ENCODE data around the gene ATP8B1. TPM values are rescaled to one million over a fixed set of nuclear protein-coding genes. Genes with fewer than 3 reads are reported as not detected.

The ATP8B1 gene
- total and polyA plus RNA-seq, 2 of the 8 experiments (the other 6 are each of a cell fraction or from before 2014, with no cell fraction given), result 1.1 to 4.6 TPM

GRCh38 chr18:57744211-57744694, 58.9 kb downstream of the ATP8B1 start:
- no peak overlapping the region for H4K5ac ChIP-seq (ENCODE audit: insufficient read length, low read depth, low read length)
- no peak overlapping the region for H3K4me2 ChIP-seq (ENCODE audit: insufficient read depth in 1 of 2, low read depth in 2 of 2, low read length in 2 of 2)
- no peak overlapping the region for H4K91ac ChIP-seq (replicated peaks; ENCODE audit: insufficient read length, low read length)
- no peaks in the 10 kb centered on the region for H3K79me1 ChIP-seq (ENCODE audit: low read depth, low read length)
- no peaks in the 10 kb centered on the region for H3K27me3 ChIP-seq (replicated peaks in 1 of 4; ENCODE audit: control insufficient read depth in 3 of 4, extremely low read depth in 1 of 4, insufficient read depth in 3 of 4, low read length in 3 of 4)
- no peak overlapping the region for H2BK120ac ChIP-seq (replicated peaks; ENCODE audit: low read depth, low read length)
- 96% methylated on average over 5 of the region's 5 CpGs; no CpG with 5 or more reads in 1 of the 2 experiments for WGBS, 2 experiments (ENCODE audit: extremely low coverage in 1 of 2, insufficient coverage in 1 of 2, insufficient read length in 1 of 2, insufficient replicate concordance in 2 of 2, low coverage in 1 of 2, low lambda C conversion rate in 2 of 2, missing lambda C conversion rate in 1 of 2)
- POLR2A ChIA-PET (ENCODE audit: partially characterized antibody), result no interaction called here
- no peak overlapping the region for H2AFZ ChIP-seq (ENCODE audit: low read length)
- no peak for FAIRE-seq
- no peak overlapping the region for H2AK5ac ChIP-seq (ENCODE audit: low read depth, low read length)
- H3K18ac ChIP-seq (ENCODE audit: extremely low read depth, low read length), result no peak overlapping the region
- H2BK20ac ChIP-seq (ENCODE audit: low read length), result no peak overlapping the region
- DNase-seq (ENCODE audit: low read depth in 1 of 2, low spot score in 2 of 2), result no peak
- no peak overlapping the region for H3K56ac ChIP-seq (replicated peaks; ENCODE audit: insufficient read length, low read depth, low read length)
- CTCF ChIA-PET (ENCODE audit: partially characterized antibody), result no interaction called here
- H3K79me2 ChIP-seq (ENCODE audit: control insufficient read depth in 1 of 2, insufficient read depth in 2 of 2, low read length in 2 of 2), result no peaks in the 10 kb centered on the region
- H3K9me3 ChIP-seq (ENCODE audit: insufficient read depth in 2 of 2, low read depth in 1 of 2, low read length in 1 of 2), result peaks cover 3 to 4% of the 10 kb centered on the region in 2 experiments; a peak in 2 of 4 replicates
- H3K4ac ChIP-seq (replicated peaks; ENCODE audit: insufficient read length, low read depth, low read length), result no peak overlapping the region
- H2BK5ac ChIP-seq (ENCODE audit: low read depth, low read length), result no peak overlapping the region
- H3K36me3 ChIP-seq (ENCODE audit: control insufficient read depth in 2 of 4, insufficient read depth in 4 of 4, low read length in 3 of 4), result no peaks in the 10 kb centered on the region; a peak in 1 of 8 replicates
- no peak overlapping the region for H2BK15ac ChIP-seq (ENCODE audit: low read length)
- H3K4me1 ChIP-seq (replicated peaks in 1 of 4; ENCODE audit: control insufficient read depth in 3 of 4, insufficient read depth in 4 of 4, low read length in 3 of 4), result peaks cover 0 to 3% (median 2%) of the 10 kb centered on the region in 4 experiments; a peak in 1 of 7 replicates
- H3K23ac ChIP-seq (ENCODE audit: insufficient read length), result no peak overlapping the region
- no peak overlapping the region for H3K9ac ChIP-seq (replicated peaks in 1 of 4; ENCODE audit: extremely low read depth in 1 of 4, low read depth in 3 of 4, low read length in 3 of 4)
- H4K20me1 ChIP-seq (replicated peaks in 1 of 2; ENCODE audit: control insufficient read depth in 1 of 2, insufficient read depth in 2 of 2, low read length in 2 of 2), result no peaks in the 10 kb centered on the region
- H4K8ac ChIP-seq (ENCODE audit: extremely low read depth, insufficient read depth, low read length), result no peak overlapping the region
- H3K4me3 ChIP-seq (ENCODE audit: extremely low read depth in 1 of 4, insufficient read depth in 2 of 4, low read depth in 3 of 4, low read length in 4 of 4), result no peak overlapping the region
- H2BK12ac ChIP-seq (ENCODE audit: low read depth, low read length), result no peak overlapping the region
- no peak overlapping the region for H3K27ac ChIP-seq (ENCODE audit: low read depth, low read length)
- H3K23me2 ChIP-seq (ENCODE audit: low read depth, low read length), result no peaks in the 10 kb centered on the region
- no peak overlapping the region for H3K14ac ChIP-seq (ENCODE audit: insufficient read length)
- TF ChIP-seq CTCF (IDR thresholded peaks at IDR 0.05; ENCODE audit: control extremely low read depth in 1 of 3, insufficient read depth in 1 of 3, low read depth in 1 of 3, low read length in 3 of 3) (no peak), BRCA1 (IDR thresholded peaks at IDR 0.05; ENCODE audit: low read depth, low read length) (no peak), GABPA (IDR thresholded peaks at IDR 0.05; ENCODE audit: borderline replicate concordance, insufficient read depth, low read length) (no peak), FOSL1 (IDR thresholded peaks at IDR 0.05; ENCODE audit: insufficient read depth, low read depth, low read length) (no peak), ATF3 (IDR thresholded peaks at IDR 0.05; ENCODE audit: insufficient read depth, low read depth, low read length) (no peak), SP1 (IDR thresholded peaks at IDR 0.05; ENCODE audit: low read depth, low read length) (no peak), YY1 (IDR thresholded peaks at IDR 0.05; ENCODE audit: low read depth, low read length) (no peak), EZH2 (IDR thresholded peaks at IDR 0.05; ENCODE audit: low read depth, low read length, severe bottlenecking) (no peak), TEAD4 (IDR thresholded peaks at IDR 0.05; ENCODE audit: low read depth, low read length) (no peak), TAF7 (optimal IDR thresholded peaks at IDR 0.05; ENCODE audit: borderline replicate concordance, low read depth, low read length) (no peak), EGR1 (IDR thresholded peaks at IDR 0.05; ENCODE audit: borderline replicate concordance, low read depth, low read length) (no peak)

Measured in H1 (cell line).